Measurements from ENCODE around the gene CYP4F22.

DNA sequence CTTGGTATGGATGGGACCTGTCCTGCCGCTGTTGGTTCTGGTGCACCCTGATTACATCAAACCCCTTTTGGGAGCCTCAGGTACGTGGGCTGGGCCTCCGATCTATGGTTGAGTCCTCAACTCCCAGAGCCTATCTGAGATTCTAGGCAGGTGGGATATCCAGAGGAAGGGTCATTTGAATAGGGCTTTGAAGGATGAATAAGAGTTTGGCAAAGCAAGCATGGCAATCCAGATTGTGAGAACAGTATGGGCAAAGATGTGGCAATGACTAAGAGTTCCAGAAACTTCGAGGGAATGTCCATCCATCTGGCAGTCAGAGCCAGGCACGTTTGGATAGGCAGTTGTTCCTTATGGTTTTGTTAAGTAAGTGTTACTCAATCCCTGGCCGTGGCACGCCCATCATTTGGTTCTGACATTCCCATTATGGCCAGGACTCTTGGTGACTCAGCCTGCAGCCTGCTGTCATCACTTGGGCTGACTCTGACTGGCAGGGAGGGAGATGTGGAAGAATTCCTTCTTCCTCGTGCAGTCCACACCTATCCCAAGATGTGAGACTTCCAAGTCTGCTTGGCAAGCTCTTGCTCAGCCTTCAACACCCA is 21.5 kb downstream of the CYP4F22 start:
- TF ChIP-seq, protein P1, sequence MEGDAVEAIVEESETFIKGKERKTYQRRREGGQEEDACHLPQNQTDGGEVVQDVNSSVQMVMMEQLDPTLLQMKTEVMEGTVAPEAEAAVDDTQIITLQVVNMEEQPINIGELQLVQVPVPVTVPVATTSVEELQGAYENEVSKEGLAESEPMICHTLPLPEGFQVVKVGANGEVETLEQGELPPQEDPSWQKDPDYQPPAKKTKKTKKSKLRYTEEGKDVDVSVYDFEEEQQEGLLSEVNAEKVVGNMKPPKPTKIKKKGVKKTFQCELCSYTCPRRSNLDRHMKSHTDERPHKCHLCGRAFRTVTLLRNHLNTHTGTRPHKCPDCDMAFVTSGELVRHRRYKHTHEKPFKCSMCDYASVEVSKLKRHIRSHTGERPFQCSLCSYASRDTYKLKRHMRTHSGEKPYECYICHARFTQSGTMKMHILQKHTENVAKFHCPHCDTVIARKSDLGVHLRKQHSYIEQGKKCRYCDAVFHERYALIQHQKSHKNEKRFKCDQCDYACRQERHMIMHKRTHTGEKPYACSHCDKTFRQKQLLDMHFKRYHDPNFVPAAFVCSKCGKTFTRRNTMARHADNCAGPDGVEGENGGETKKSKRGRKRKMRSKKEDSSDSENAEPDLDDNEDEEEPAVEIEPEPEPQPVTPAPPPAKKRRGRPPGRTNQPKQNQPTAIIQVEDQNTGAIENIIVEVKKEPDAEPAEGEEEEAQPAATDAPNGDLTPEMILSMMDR (IDR thresholded peaks at IDR 0.05; ENCODE audit: low read length), result no peak
- TF ChIP-seq EZH2 (optimal IDR thresholded peaks at IDR 0.05; ENCODE audit: low read depth, low read length) (no peak), EZH2phosphoT487 (IDR thresholded peaks at IDR 0.05; ENCODE audit: low read length) (no peak)
